ENCODE data around the gene AGXT. TPM values are rescaled to one million over a fixed set of nuclear protein-coding genes. Genes with fewer than 3 reads are reported as not detected.

AGXT gene
- total and polyA plus RNA-seq, 12 donors: 0.09 TPM; not detected in 11

- H3K4me1 ChIP-seq: no peaks in the 10 kb centered on the region
- H3K9me3 ChIP-seq: peaks cover 0 to 12% (median 0%) of the 10 kb centered on the region in 11 donors
- TF ChIP-seq CTCF (IDR thresholded peaks at IDR 0.05): no peak
- WGBS, 2 donors: 87 to 91% methylated on average over 10 of the region's 10 CpGs
- no peaks in the 10 kb centered on the region for H3K36me3 ChIP-seq
- DNase-seq (no peak), ATAC-seq (no peak)
- H3K4me3 ChIP-seq: no peak overlapping the region
- intact Hi-C loops (cut with DNase I): loop anchor here in 7 of 10 donors (10.0 kb wide), 6 partner anchors 126 to 876 kb away; partner anchors contain the start of genes SNED1 (in 3 of the 7) and D2HGDH (in 2 of the 7)
- no peak overlapping the region for H3K27ac ChIP-seq
- H3K27me3 ChIP-seq: peaks cover 0 to 10% (median 0%) of the 10 kb centered on the region in 7 donors
Observed at GRCh38 chr2:240858871-240859270, 9.8 kb upstream of the AGXT start.

- H3K9me3 ChIP-seq: no peaks in the 10 kb centered on the region
- H3K27ac ChIP-seq: no peak overlapping the region
- peaks cover 0 to 16% (median 0%) of the 10 kb centered on the region in 7 donors for H3K27me3 ChIP-seq
- no peaks in the 10 kb centered on the region for H3K4me1 ChIP-seq
- ATAC-seq (no peak), DNase-seq (no peak)
- TF ChIP-seq CTCF (IDR thresholded peaks at IDR 0.05): no peak
- WGBS, 2 donors: 90% methylated on average over 2 of the region's 2 CpGs
- no peak overlapping the region for H3K4me3 ChIP-seq
- intact Hi-C loops (cut with DNase I): no loop called here
- no peaks in the 10 kb centered on the region for H3K36me3 ChIP-seq
Observed at GRCh38 chr2:240861547-240861946, 7.1 kb upstream of the AGXT start.

- H3K4me3 ChIP-seq: no peak overlapping the region
- H3K27ac ChIP-seq: no peak overlapping the region
- WGBS, 2 donors: 83 to 84% methylated on average over 3 of the region's 3 CpGs
- peaks cover 0 to 22% (median 0%) of the 10 kb centered on the region in 7 donors for H3K27me3 ChIP-seq
- ATAC-seq: no peak
- H3K9me3 ChIP-seq: no peaks in the 10 kb centered on the region
- intact Hi-C loops (cut with DNase I): no loop called here
- no peaks in the 10 kb centered on the region for H3K36me3 ChIP-seq
- no peak for TF ChIP-seq CTCF (IDR thresholded peaks at IDR 0.05)
- H3K4me1 ChIP-seq: no peaks in the 10 kb centered on the region
- DNase-seq: no peak
Observed at GRCh38 chr2:240864475-240864874, 4.1 kb upstream of the AGXT start.

GRCh38 chr2:240865391-240865790 is 3.2 kb upstream of the AGXT start:
- 81 to 82% methylated on average over 5 of the region's 5 CpGs for WGBS, 2 donors
- intact Hi-C loops (cut with DNase I): no loop called here

More at GRCh38 chr2:240865391-240865790, 3.2 kb upstream of the AGXT start:
- peaks cover 0 to 28% (median 0%) of the 10 kb centered on the region in 7 donors for H3K27me3 ChIP-seq
- no peaks in the 10 kb centered on the region for H3K36me3 ChIP-seq
- H3K4me3 ChIP-seq: no peak overlapping the region
- ATAC-seq (no peak), DNase-seq (no peak)
- H3K9me3 ChIP-seq: no peaks in the 10 kb centered on the region
- no peaks in the 10 kb centered on the region for H3K4me1 ChIP-seq
- no peak for TF ChIP-seq CTCF (IDR thresholded peaks at IDR 0.05)
- no peak overlapping the region for H3K27ac ChIP-seq
